K562 (cell line): ENCODE results near the gene ARHGAP4. TPM values are rescaled to one million over a fixed set of nuclear protein-coding genes. Genes with fewer than 3 reads are reported as not detected.

Source experiments
- ATF2 ChIP-seq: sonication (generic); formaldehyde crosslinking; IDR thresholded peaks from 2 replicates; pipeline ENCODE4 v1.8.1; 2022; ENCODE audit warnings: missing genetic modification reagents
- BMI1 ChIP-seq: fragments of 150-350 bp; IDR thresholded peaks from 2 replicates; pipeline ENCODE4 v1.6.1; 2014; ENCODE audit warnings: low read length
- CCAR2 ChIP-seq: fragments of 200-400 bp; formaldehyde crosslinking; IDR thresholded peaks from 2 replicates; pipeline ENCODE4 v1.6.1; 2017; ENCODE audit warnings: mild to moderate bottlenecking, low read depth, low read length
- CREB3 ChIP-seq: fragments of 450-650 bp; conservative IDR thresholded peaks from 2 replicates; pipeline ENCODE4 v1.6.1; 2016; ENCODE audit warnings: missing genetic modification characterization, low read depth, mild to moderate bottlenecking, missing compliant biosample characterization, moderate library complexity
- E2F1 ChIP-seq: sonication (generic); formaldehyde crosslinking; IDR thresholded peaks from 2 replicates; pipeline ENCODE4 v1.8.1; 2023; ENCODE audit warnings: mild to moderate bottlenecking, missing genetic modification reagents, moderate library complexity
- E2F8 ChIP-seq: fragments of 450-650 bp; IDR thresholded peaks from 2 replicates; pipeline ENCODE4 v1.7.1; 2018; ENCODE audit warnings: mild to moderate bottlenecking, low read depth; ENCODE audit not compliant: partially characterized antibody
- ETV1 ChIP-seq: fragments of 450-650 bp; conservative IDR thresholded peaks from 2 replicates; pipeline ENCODE4 v1.6.1; 2016; ENCODE audit warnings: missing genetic modification characterization, control low read depth, low read depth, missing compliant biosample characterization
- GTF2F1 ChIP-seq: IDR thresholded peaks from 2 replicates; pipeline ENCODE4 v1.6.1; 2011; ENCODE audit warnings: low read depth, low read length, improper control_type of control experiment
- HDAC6 ChIP-seq: IDR thresholded peaks from 2 replicates; pipeline ENCODE4 v1.6.1; 2012; ENCODE audit warnings: low read depth, mild to moderate bottlenecking, control low read depth, inconsistent platforms, low read length, moderate library complexity
- HIVEP1 ChIP-seq: fragments of 250-450 bp; sonication (Bioruptor Pico); IDR thresholded peaks from 2 replicates; pipeline ENCODE4 v1.4.0; 2020; ENCODE audit warnings: mild to moderate bottlenecking
- HMGXB4 ChIP-seq: sonication (generic); formaldehyde crosslinking; IDR thresholded peaks from 2 replicates; pipeline ENCODE4 v1.8.1; 2023; ENCODE audit warnings: mild to moderate bottlenecking, missing genetic modification reagents
- KLF16 ChIP-seq: IDR thresholded peaks from 2 replicates; pipeline ENCODE4 v1.6.1; 2016; ENCODE audit warnings: antibody characterized with exemption
- MIER1 ChIP-seq: fragments of 450-650 bp; IDR thresholded peaks from 2 replicates; pipeline ENCODE4 v1.6.1; 2016; ENCODE audit warnings: antibody characterized with exemption, mild to moderate bottlenecking, low read depth
- PHF20 ChIP-seq: fragments of 450-650 bp; IDR thresholded peaks from 2 replicates; pipeline ENCODE4 v1.6.1; 2018; ENCODE audit not compliant: partially characterized antibody
- PTBP1 ChIP-seq: fragments of 200-400 bp; formaldehyde crosslinking; IDR thresholded peaks from 2 replicates; pipeline ENCODE4 v1.6.1; 2017; ENCODE audit warnings: low read depth, low read length
- RFX7 ChIP-seq: fragments of 250-450 bp; sonication (Bioruptor Pico); IDR thresholded peaks from 2 replicates; pipeline ENCODE4 v1.5.1; 2021; ENCODE audit warnings: mild to moderate bottlenecking
- TAF15 ChIP-seq: fragments of 200-400 bp; formaldehyde crosslinking; IDR thresholded peaks from 2 replicates; pipeline ENCODE4 v1.6.1; 2017; ENCODE audit warnings: mild to moderate bottlenecking, low read depth, low read length, moderate library complexity
- TAL1 ChIP-seq: fragments of 450-650 bp; IDR thresholded peaks from 2 replicates; pipeline ENCODE4 v1.6.1; 2016; ENCODE audit warnings: mild to moderate bottlenecking
- ZSCAN32 ChIP-seq: fragments of 450-650 bp; formaldehyde crosslinking; IDR thresholded peaks from 2 replicates; pipeline ENCODE4 v1.4.0; 2020; ENCODE audit warnings: mild to moderate bottlenecking, moderate library complexity
- polyA plus RNA-seq, 8 experiments: library from polyadenylated mRNA; depleted of rRNA in 4 of 8; stranded (reverse) in 5 of 8; unstranded in 3 of 8; fragments of >200 nt; fragmentation: Nextera tagmentation in 2 of 8; fragmentation: Illumina TruSeq in 1 of 8; extraction: Ambion mirVana in 2 of 8; extraction: Trizol in 1 of 8; gene quantifications; 2 replicates each; pipeline versions ENCODE4 v1.2.1 to v1.2.3, GENCODE V29; 2011 to 2014; ENCODE audit warnings: inconsistent platforms in 1 of 8, missing spikeins in 1 of 8
- total RNA-seq, 7 experiments: library from RNA; depleted of rRNA in 6 of 7; stranded (reverse); fragments of >200 nt in 6 of 7; fragmentation: Illumina TruSeq in 2 of 7; extraction: Trizol in 2 of 7; gene quantifications; 2 replicates each; pipeline versions ENCODE4 v1.2.1 to v1.2.3, GENCODE V29; 2011 to 2021; ENCODE audit warnings: low replicate concordance in 1 of 7

ARHGAP4 gene
- total and polyA plus RNA-seq, 9 of the 15 experiments (the other 6 are each of a cell fraction or from before 2014, with no cell fraction given): 0.30 to 81.8 (median 13.5) TPM

- TF ChIP-seq CREB3 (tag) (peak; percentile 65; the same call in 1 of the 2 replicates), ETV1 (tag) (no peak), PHF20 (peak; percentile 11), KLF16 (peak; percentile 4; the same call in 1 of the 2 replicates), PTBP1 (no peak), TAL1 (no peak), ATF2 (CRISPR knock-in tag) (peak; percentile 71; the same call in 1 of the 2 replicates), E2F8 (peak; percentile 15), HIVEP1 (CRISPR knock-in tag) (no peak), HMGXB4 (CRISPR knock-in tag) (0 out of 2 replicates have a peak, but pooled peaks have one; percentile 25), TAF15 (no peak), E2F1 (CRISPR knock-in tag) (peak; percentile 74), GTF2F1 (peak; percentile 48; the same call in 1 of the 2 replicates), BMI1 (no peak), MIER1 (no peak), HDAC6 (no peak), ZSCAN32 (CRISPR knock-in tag) (no peak), RFX7 (CRISPR knock-in tag) (no peak), CCAR2 (no peak)
These were observed 45.6 kb upstream of the ARHGAP4 start, which contains the start of gene HCFC1 (continued) for GRCh38 chrX:153971450-153972367.
